Activated CD4-positive, CD25-positive, alpha-beta regulatory T cell treated with anti-CD3 and anti-CD28 coated beads, Interleukin-2, amount 50 U/mL, for 16 hours (primary cell): ENCODE data around the gene PTPRS.

Source experiments
- DNase-seq: peaks from one replicate; pipeline ENCODE4 v3.0.0-alpha.2; 2020; ENCODE audit warnings: low read depth, low spot score

PTPRS gene

DNA sequence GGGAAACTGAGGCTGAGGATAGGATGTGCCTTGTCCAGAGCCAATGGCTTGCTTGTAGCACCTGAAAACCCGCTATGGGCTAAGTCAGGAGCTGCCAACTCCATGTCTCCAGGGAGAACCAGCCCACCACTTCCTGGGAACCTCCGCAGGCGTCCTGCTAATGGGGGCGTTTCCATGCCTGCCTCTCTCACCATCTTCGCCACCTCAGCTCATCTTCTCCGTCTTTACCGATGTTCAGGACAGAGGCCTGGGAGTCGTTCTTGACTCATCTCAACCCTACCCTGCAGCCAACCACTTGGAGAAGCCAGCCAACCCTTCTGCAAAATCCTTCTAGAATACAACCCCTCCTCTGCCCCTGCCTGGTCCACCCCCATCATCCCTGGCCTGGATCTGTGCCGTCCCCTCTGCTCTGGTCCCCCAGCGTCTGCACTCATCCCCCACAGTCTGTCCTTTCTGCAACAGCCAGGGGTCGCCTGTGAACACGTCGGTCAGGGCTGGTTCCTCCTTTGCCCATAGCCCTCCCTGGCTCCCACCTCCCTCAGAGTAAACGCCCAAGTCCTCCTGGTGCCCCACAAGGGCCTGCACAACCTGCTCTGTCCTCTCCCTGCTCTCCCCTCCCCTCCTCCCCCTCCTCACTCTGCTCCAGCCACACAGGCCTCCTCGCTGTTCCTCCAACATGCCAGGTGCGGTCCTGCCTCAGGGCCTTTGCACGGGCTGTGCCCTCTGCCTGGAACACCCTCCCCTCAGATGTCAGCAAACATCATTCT lies 31.0 kb downstream of the PTPRS start:
- DNase-seq: no peak

DNA sequence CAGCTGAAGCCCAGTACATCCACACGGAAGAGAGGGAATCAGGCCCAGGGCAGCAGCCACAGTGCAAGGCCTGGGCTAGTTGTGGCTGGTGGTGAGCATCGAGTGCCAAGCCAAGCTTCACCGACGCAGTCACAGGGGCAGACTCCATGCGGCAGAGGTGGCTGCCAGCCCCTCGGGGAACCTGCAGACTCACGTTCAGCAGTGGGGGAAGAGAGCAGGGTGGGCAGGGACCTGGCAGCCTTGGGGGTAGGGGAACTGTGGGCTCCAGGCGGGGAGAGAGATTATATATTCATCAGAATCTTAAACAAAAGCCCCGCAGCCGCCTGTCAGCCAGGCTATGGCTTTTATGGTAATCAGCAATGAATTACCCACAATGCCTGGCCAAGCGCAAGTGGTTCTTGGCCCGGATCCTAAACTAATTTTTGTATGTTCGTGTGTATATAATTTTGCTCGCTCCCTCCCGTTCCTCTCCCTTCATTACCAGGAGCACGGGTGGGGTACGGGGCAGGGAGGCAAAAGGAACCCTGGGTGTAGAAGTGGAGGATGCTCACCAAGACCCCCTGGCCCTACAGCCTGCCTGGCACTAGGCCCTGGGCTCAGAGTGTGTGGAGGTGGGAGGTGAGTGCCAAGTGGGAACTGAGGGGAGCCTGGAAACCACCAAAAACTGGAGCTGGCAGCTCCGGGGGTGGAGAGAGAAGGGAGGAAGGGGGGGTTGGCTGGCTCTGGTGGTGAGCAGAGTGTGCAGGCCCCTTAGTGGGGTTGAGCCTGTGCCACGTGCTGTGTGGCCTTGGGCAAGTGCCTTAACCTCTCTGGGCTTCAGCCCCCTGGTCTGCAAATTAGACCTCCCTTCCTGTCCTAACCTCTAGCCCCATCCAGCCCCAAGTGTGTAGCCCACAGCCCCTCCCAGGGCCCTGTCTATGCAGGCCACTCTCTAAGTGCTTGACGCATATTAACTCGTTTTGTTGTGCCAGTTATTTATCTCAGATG lies 31.9 kb downstream of the PTPRS start:
- DNase-seq: no peak

DNA sequence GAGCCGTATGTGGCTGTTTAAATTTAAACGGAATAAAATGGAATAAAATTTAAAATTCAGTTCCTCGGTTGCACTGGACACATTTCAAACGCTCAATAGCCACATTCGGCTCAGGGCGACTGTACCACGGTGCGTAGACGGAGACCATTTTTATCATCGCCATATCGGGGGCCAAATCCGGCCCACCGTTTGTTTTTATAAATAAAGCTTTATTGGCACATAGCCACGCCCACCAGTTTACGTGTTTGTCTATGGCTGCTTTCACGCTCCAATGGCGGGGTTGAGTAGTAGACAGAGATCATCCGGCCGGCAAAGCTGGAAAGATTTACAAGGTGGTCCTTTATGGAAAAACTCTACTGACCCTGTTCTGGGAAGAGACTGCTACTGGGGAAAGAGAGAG lies 33.0 kb downstream of the PTPRS start:
- DNase-seq: no peak

DNA sequence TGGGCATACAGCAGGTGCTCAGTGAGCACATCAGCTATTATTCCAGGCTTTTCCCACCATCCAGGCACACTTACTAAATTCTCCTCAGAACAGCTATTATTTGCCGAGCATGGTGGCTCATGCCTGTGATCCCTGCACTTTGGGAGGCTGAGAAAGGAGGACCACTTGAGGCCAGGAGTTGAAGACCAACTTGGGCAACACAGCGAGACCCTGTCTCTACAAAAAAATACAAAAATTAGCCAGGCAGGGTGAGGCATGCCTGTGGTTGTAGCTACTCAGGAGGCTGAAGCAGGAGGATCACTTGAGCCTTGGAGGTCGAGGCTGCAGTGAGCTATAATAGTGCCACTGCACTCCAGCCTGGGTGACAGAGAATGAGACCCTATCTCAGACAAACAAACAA lies 35.4 kb downstream of the PTPRS start:
- DNase-seq: no peak

DNA sequence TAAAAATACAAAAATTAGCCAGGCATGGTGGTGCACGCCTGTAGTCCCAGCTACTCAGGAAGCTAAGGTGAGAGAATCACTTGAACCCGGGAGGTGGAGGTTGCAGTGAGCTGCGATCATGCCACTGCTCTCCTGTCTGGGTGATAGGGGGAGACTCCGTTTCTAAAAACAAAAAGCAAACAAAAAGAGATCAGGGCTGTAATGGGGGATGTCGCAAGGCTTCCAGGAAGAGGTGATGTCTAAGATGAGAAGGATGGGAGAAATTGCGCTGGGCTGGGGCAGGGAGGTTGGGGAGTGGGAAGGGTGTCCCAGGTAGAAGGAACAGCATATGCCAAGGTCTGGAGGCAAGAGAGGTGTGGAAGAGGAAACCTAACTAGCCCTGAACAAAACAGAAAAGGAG lies 36.1 kb downstream of the PTPRS start:
- DNase-seq: no peak

DNA sequence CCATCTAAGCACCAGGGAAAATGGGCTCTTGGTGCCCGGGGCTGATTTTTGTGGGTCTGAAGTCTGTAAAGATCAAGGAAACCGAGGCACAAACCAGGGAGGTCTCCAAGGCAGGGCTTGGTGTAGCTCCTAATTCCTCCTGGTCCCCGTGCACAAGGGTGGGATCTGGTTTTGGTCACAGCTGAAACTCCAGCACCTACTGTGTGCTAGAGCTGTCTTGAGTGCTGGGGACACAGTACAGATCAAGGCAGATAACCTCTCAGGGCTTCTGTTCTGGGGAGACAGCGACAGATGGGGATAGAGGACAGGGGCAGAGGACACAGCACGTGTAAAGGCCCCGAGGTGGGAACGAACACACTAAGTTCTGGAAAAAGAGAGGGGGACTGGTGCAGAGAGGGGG lies 37.4 kb downstream of the PTPRS start:
- no peak for DNase-seq

DNA sequence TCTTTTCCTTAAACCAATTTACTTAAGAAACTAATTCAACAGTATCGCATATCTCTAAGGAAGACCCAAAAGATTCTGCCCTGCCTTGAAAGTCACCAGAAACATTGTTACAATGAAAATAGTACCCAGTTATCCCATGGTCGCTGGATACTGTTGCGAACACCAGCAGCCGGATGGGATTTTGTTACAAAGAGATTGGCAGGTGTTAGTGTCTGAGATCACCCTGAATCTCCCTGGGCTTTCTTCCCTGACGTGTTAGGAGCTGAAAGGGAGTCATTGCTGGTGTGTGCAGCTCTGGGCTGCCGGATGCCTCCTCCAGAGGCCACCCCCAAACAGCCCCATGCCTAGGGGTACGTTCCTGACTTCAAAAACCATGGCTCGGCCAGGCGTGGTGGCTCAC lies 38.2 kb downstream of the PTPRS start:
- no peak for DNase-seq

DNA sequence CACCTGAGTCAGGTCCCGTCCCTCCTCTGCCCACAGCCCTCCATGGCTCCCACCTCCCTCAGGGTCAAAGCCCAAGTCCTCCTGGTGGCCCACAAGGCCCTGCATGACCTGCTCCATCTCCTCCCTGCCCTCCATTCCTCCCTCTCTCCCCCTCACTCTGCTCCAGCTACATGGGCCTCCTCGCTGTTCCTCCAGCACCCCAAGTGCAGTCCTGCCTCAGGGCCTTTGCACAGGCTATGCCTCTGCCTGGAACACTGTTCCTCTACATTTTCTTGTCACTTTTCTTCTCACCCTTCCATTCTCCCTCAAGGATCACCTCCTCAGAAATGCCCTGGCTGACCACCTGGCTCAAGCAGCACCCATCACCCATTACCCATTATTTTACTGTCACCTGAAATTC lies 41.5 kb downstream of the PTPRS start:
- DNase-seq: no peak

DNA sequence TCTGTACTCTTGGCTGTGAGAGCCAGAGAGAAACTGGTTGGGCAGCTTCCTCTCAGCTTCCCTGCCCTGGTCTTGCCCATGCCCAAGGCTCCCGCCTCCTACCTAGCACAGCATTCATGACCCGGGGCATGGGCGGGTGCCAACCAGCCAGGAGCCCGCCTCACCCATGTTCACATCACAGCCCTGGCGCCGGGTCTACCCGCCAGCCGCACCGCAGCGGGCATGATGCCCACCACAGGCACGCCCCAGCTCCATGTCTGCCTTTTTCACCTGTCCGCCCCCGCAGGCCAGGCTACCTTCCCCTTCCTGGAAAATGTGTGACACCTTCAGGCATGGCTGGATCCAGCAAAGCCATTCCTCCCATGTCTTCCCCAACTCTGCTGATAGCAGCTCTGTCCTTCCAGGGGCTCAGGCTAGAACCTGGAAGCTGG lies 42.1 kb downstream of the PTPRS start:
- DNase-seq: no peak

DNA sequence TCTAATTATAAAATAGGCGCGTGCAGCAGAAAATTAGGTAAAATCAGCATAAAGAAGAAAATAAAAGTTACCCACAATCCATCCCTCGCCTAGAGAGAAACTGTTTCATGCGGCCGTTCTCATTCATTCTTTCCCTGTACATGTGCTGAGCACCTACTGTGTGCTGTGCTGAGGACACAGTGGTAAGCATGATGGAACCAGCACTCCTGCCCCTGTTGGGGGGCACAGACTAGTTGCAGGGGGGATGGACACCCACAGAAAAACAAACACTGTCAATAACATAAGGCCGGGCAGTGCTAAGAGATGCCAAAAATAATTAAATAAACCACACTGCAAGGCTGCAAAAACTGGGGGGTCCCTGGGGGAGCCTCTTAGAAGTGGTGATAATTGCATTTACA lies 43.3 kb downstream of the PTPRS start:
- DNase-seq: no peak

DNA sequence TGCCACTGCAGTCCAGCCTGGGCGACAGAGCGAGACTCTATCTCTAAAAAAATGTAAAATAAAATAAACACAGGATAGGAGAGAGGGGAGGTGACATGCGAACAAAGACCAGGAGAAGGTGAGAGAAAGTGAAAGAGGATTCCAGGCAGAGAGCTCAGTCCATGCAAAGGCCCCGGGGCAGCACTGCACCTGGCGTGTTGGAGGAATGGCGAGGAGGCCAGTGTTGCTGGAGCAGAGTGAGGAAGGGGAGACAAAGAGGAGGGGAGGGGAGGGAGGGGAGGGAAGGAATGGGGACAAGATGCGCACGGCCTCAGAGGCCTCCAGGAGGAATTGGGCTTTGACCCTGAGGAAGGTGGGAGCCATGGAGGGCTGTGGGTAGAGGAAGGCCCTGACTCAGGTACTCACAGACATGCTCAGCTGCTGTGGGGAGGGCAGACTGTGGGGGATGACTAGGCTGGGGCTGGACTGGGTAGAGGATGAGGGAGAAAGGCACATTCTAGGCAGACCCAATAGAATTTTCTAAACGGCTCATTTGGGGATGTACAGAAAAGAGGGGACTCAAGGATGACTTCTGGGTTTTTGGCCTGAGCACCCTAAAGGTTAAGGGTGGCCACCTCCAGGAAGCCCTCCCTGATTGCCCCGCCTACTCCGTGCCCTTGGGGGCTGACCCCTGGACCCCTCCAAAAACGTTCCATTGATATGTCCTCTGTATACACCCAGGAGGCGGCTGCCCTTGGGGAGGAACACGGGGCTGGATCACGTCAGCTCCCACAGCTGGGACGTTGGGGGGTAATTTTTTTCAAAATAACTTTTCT lies 43.9 kb downstream of the PTPRS start:
- DNase-seq: no peak

DNA sequence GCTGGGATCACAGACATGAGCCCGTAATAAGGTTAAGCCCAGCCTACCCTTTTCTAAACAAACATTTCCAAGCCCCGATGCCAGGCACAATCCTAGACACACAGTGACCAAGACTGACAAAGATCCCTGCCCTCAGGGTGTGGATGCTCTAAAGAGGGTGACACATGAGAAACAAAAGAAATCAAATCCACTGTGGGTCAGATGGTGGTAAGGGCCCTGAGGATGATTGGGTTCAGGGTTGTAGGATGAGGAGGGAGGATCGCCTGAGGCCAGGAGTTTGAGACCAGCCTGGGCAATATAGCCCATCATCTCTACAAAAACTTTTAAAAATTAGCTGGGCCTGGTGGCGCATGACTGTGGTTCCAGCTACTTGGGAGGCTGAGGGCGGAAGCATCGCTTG lies 44.6 kb downstream of the PTPRS start:
- no peak for DNase-seq

DNA sequence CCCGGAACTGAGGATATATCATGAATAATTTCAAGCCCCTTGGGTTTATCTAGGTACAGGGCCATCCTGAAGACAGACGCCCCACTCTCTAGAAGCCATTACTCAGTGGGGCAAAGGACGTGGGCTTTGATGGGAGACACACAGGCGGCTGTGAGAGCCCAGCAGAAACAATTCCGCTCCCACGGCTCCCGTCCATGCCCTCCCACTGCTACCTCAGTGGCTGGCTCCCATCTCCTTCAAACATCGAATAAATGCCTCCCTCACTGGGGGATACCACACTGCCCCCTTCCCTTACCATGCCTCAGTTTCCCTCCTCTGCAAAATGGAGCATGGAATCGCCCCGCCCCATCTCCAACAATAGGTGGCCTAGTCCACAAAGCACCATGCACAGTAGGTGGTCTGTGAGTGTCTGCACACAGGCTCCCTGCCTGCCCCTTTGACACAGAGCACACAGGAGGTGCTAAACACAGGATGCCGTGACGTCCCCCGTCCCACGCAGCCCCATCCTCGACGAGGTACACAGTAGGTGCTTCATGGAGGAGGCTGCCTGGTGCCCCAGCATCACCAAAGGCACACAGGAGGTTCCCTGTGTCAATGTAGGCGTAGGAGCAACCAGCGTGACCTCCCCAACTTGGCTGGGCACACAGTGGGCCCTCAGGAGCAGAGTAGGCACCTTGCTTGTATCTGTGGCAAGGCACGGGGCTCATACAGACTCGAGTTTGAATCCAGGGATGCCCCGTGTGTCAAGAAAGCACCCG lies 46.0 kb downstream of the PTPRS start:
- no peak for DNase-seq

DNA sequence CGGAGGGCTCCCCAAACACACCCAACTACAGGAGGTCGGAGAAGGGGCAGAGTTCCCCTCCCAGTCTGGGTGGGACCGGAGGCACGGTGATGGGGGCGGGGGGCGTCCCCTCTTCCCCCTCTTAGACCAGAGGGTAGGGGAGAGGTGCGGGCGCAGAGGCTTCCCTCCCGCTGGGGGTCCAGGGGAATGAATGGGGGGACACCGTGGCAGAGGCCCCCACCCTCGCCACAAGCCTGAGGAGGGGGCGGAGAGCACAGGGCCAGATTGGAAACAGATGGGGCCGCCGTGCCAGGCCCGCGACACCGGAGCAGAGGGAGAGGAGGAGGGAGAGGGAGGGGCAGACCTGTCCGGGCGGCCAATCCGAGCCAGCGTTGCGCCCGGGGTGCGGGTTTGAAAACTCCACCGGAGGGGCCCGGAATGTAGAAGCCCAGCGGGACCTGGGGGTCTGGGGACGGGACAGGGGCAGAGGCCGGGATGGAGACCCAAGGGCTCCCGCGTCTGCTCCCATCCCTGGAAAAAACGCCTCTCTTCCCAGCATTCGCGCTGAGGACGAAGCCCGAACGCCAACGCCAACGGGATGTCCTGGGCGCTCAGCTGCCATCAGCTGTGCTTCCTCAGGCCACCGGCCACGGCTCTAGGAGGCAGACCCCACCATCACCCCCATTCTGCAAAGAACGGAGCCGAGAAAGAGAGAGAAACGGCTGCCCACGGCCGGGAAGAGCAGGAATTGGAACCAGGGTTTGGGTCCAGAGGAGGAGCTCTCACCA lies 46.8 kb downstream of the PTPRS start:
- DNase-seq: no peak

DNA sequence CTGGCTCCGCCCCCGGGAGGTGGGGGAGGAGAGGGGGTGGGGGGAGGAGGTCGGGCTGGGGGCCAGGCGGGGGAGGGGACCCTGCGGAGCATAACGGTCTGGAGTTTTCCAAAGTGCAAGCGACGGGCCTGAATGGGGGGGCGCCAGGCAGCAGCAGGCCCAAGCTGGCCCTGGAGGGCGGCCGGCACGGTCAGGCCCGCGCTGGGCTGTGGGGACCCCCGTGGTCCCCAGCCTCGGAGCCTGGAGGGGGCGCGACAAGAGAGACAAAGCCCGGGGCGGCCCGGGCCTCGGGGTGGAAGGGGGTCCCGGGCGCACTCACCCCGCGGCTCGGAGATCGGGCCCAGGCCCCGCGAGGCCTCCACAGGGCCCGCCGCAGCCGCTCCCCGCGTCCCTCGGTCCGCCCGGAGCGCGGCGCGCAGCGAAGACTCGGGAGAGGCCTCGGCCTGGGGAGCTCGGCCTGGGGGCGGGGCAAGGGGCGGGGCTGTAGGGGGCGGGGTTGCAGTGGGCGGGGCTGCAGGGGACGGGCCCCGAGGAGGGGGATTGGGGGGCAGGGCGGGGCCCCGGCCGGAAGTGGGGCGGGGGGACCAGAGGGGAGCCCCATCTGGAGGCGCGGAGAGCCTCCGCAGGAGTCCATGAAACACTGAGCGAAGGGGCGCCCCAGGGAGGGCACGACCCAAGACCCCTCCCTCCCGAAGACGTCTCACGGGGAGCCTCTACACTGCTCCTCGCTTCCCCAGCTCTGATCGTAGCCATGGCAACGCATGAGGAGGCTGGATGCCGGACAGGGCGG lies 47.6 kb downstream of the PTPRS start:
- no peak for DNase-seq

DNA sequence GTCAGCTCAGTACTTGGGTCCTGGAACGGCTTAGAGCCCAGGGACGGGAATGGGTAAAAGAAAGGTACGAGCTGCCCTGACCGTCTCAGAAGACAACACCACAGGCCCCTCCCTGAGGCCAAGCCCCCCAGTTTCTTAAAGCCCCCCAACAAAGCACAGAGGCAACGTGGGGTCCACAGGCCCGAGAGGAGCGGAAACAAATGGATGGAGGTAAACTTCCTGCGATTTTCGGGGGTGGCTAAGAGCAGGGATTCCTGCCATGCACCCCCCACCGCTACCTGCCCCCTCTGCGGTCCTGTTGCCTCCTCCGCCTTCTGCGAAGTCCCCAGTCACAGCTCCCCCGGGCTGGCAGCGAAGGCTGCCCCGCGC lies 48.2 kb downstream of the PTPRS start:
- no peak for DNase-seq

DNA sequence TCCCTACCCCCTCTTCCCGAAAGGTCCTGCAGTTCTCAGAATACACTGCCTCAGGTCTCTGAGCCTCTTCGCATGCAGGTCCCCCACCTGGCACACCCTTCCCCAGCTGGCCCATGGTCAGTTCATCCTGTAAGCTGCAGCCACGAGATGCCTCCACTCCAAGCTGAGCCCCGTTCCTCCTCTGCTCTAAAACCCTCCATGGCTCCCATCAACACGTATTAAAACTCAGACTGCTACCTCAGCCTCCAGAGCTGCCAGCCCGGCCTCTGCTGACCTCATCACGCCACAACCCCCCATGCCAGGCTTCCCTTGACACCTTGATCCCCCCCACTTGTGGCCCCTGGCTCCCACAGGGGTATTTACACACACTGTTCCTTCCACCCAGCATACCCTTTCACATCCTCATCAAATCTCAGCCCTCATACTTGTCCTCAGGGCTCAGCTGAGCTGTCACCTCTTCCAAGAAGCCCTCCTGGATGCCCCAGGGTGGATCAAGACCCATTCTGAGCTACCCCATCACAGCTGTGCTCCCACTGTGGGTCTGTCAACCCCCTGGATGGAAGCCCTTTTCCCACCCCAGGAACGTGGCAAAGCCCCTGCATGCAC lies 48.9 kb downstream of the PTPRS start:
- no peak for DNase-seq
